ENCODE measurements around the gene REEP1.

- TF ChIP-seq, protein P1, sequence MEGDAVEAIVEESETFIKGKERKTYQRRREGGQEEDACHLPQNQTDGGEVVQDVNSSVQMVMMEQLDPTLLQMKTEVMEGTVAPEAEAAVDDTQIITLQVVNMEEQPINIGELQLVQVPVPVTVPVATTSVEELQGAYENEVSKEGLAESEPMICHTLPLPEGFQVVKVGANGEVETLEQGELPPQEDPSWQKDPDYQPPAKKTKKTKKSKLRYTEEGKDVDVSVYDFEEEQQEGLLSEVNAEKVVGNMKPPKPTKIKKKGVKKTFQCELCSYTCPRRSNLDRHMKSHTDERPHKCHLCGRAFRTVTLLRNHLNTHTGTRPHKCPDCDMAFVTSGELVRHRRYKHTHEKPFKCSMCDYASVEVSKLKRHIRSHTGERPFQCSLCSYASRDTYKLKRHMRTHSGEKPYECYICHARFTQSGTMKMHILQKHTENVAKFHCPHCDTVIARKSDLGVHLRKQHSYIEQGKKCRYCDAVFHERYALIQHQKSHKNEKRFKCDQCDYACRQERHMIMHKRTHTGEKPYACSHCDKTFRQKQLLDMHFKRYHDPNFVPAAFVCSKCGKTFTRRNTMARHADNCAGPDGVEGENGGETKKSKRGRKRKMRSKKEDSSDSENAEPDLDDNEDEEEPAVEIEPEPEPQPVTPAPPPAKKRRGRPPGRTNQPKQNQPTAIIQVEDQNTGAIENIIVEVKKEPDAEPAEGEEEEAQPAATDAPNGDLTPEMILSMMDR (IDR thresholded peaks at IDR 0.05) = no peak
- TF ChIP-seq POLR2AphosphoS5 (IDR thresholded peaks at IDR 0.05) (no peak), POLR2A (IDR thresholded peaks at IDR 0.05) (no peak), EP300 (IDR thresholded peaks at IDR 0.05) (no peak)
These were observed 17.5 kb downstream of the REEP1 start for GRCh38 chr2:86319700-86320580.

Data from suprapubic skin (tissue), 4 donors.